A549 (cell line): Measurements from ENCODE around the gene CLCC1. TPM values are rescaled to one million over a fixed set of nuclear protein-coding genes. Genes with fewer than 3 reads are reported as not detected.

ENCODE experiments used
- ATAC-seq, 2 experiments: fragments of 200-7000 bp in 1 of 2; fragments of >200 bp in 1 of 2; cut with Nextera tagmentation in 1 of 2; cut with Tn5 transposase in 1 of 2; 3 replicates each; pipeline versions ENCODE4 v1.8.0 to v1.9.1; 2018 to 2020; ENCODE audit warnings: mild to moderate bottlenecking in 1 of 2, moderate library complexity in 1 of 2
- CTCF ChIA-PET: fragments of 300-600 bp; sonication (Branson Sonifier 250); formaldehyde crosslinking; extraction: SDS; loops from one replicate; lab custom pipeline; 2021; ENCODE audit warnings: antibody characterized with exemption, inconsistent platforms; lab: Yijun Ruan, JAX
- POLR2A ChIA-PET: fragments of 350-600 bp; formaldehyde crosslinking; extraction: SDS; loops from one replicate; lab custom pipeline; 2021; ENCODE audit warnings: antibody characterized with exemption, inconsistent platforms; lab: Yijun Ruan, JAX
- DNase-seq, 2 experiments: peaks; one replicate each; pipeline versions ENCODE4 v3.0.0 to v3.0.0-alpha.2; 2011 to 2016; ENCODE audit warnings: low read depth in 1 of 2, low spot score in 1 of 2
- FAIRE-seq: peaks from 2 replicates; lab custom pipeline; 2011; peaks lifted over from hg19 to GRCh38; lab: Jason Lieb, UNC
- H3K27ac ChIP-seq, 2 experiments: fragments of >200 bp; sonication (Bioruptor Twin); formaldehyde crosslinking; 3 replicates each; pipeline ENCODE4 v1.5.1; 2016 to 2017
- H3K4me1 ChIP-seq: fragments of >200 bp; sonication (Bioruptor Twin); formaldehyde crosslinking; 3 replicates; pipeline ENCODE4 v1.6.1; 2016
- H3K4me2 ChIP-seq: fragments of >200 bp; sonication (Bioruptor Twin); formaldehyde crosslinking; 3 replicates; pipeline ENCODE4 v1.6.1; 2016
- H3K4me3 ChIP-seq: fragments of >200 bp; sonication (Bioruptor Twin); formaldehyde crosslinking; 3 replicates; pipeline ENCODE4 v1.5.1; 2016
- H3K9me3 ChIP-seq: fragments of >200 bp; sonication (Bioruptor Twin); formaldehyde crosslinking; 3 replicates; pipeline ENCODE4 v1.6.1; 2016
- CBX2 ChIP-seq: fragments of 200-600 bp; sonication (generic); IDR thresholded peaks from 2 replicates; pipeline ENCODE4 v1.6.1; 2016; ENCODE audit warnings: low read depth, mild to moderate bottlenecking, borderline replicate concordance
- CEBPB ChIP-seq, 2 experiments: fragments of >200 bp in 1 of 2; sonication (Bioruptor Twin) in 1 of 2; formaldehyde crosslinking in 1 of 2; IDR thresholded peaks; 2 replicates each; pipeline ENCODE4 v1.6.1; 2012 to 2016
- CHD4 ChIP-seq: fragments of 200-600 bp; sonication (generic); IDR thresholded peaks from 2 replicates; pipeline ENCODE4 v1.6.1; 2016; ENCODE audit warnings: antibody characterized with exemption, mild to moderate bottlenecking, borderline replicate concordance
- EHF ChIP-seq: fragments of 250-450 bp; sonication (Bioruptor Pico); IDR thresholded peaks from 2 replicates; pipeline ENCODE4 v1.5.0; 2020; ENCODE audit warnings: mild to moderate bottlenecking
- EP300 ChIP-seq, 2 experiments: fragments of >200 bp; sonication (Bioruptor Twin); formaldehyde crosslinking; IDR thresholded peaks; 2 replicates in 1 of 2; 3 replicates in 1 of 2; pipeline ENCODE4 v1.6.1; 2016 to 2017
- FOSL2 ChIP-seq, 2 experiments: fragments of 450-650 bp in 1 of 2; fragments of >200 bp in 1 of 2; sonication (Bioruptor Twin) in 1 of 2; formaldehyde crosslinking; IDR thresholded peaks; 2 replicates each; pipeline versions ENCODE4 v1.5.0 to v1.6.1; 2016 to 2020; ENCODE audit warnings: mild to moderate bottlenecking in 1 of 2, moderate library complexity in 1 of 2
- HEYL ChIP-seq: fragments of 250-450 bp; sonication (Bioruptor Pico); IDR thresholded peaks from 2 replicates; pipeline ENCODE4 v1.8.0; 2021; ENCODE audit warnings: mild to moderate bottlenecking, moderate library complexity
- HOXA7 ChIP-seq: fragments of 250-450 bp; sonication (Bioruptor Pico); IDR thresholded peaks from 2 replicates; pipeline ENCODE4 v1.5.0; 2020; ENCODE audit warnings: mild to moderate bottlenecking, moderate library complexity
- HOXB13 ChIP-seq: fragments of 250-450 bp; sonication (Bioruptor Pico); IDR thresholded peaks from 2 replicates; pipeline ENCODE4 v1.5.0; 2020; ENCODE audit warnings: low read depth, mild to moderate bottlenecking, moderate library complexity
- MYC ChIP-seq: IDR thresholded peaks from 2 replicates; pipeline ENCODE4 v1.6.1; 2012; ENCODE audit warnings: mild to moderate bottlenecking, inconsistent platforms, low read length, improper control_type of control experiment, borderline replicate concordance
- PHF8 ChIP-seq: fragments of 200-600 bp; sonication (generic); IDR thresholded peaks from 2 replicates; pipeline ENCODE4 v1.6.1; 2016; ENCODE audit warnings: low read depth, mild to moderate bottlenecking, antibody characterized with exemption, moderate library complexity, borderline replicate concordance
- POLR2A ChIP-seq: IDR thresholded peaks from 2 replicates; pipeline ENCODE4 v1.6.1; 2012; ENCODE audit warnings: mild to moderate bottlenecking, low read length
- POLR2AphosphoS2 ChIP-seq: conservative IDR thresholded peaks from 2 replicates; pipeline ENCODE4 v1.6.1; 2012; ENCODE audit warnings: low read length, improper control_type of control experiment, inconsistent platforms
- RARB ChIP-seq: fragments of 250-450 bp; sonication (Bioruptor Pico); IDR thresholded peaks from 2 replicates; pipeline ENCODE4 v1.8.0; 2021; ENCODE audit warnings: mild to moderate bottlenecking, moderate library complexity
- RCOR1 ChIP-seq: fragments of 150-350 bp; IDR thresholded peaks from 2 replicates; pipeline ENCODE4 v1.6.1; 2014; ENCODE audit warnings: antibody characterized with exemption, low read length, low read depth
- RFX5 ChIP-seq: fragments of 450-650 bp; IDR thresholded peaks from 2 replicates; pipeline ENCODE4 v1.7.1; 2014; ENCODE audit warnings: antibody characterized with exemption, mild to moderate bottlenecking, moderate library complexity
- SMC3 ChIP-seq: fragments of >200 bp; sonication (Bioruptor Twin); formaldehyde crosslinking; IDR thresholded peaks from 3 replicates; pipeline ENCODE4 v1.6.1; 2018; ENCODE audit warnings: inconsistent platforms
- ZFP36 ChIP-seq: fragments of 450-650 bp; IDR thresholded peaks from 2 replicates; pipeline ENCODE4 v1.6.1; 2014; ENCODE audit warnings: borderline replicate concordance; ENCODE audit not compliant: partially characterized antibody
- ZSCAN20 ChIP-seq: fragments of 250-450 bp; sonication (Bioruptor Pico); IDR thresholded peaks from 2 replicates; pipeline ENCODE4 v1.8.0; 2022; ENCODE audit warnings: mild to moderate bottlenecking, moderate library complexity
- WGBS: methylation state at CpG from one replicate; pipeline ENCODE4 v1.1.6; 2017; ENCODE audit errors: missing lambda C conversion rate; 5-methylcytosine and 5-hydroxymethylcytosine counted together
- polyA plus RNA-seq, 4 experiments: library from polyadenylated mRNA; depleted of rRNA in 3 of 4; stranded (reverse); fragments of >200 nt; fragmentation: RNase III in 1 of 4; extraction: RNeasy Plus Mini Kit Qiagen cat#74134 plus additional on column Dnase treatment in 1 of 4; gene quantifications; 2 replicates in 3 of 4; 3 replicates in 1 of 4; pipeline ENCODE4 v1.2.3, GENCODE V29; 2011 to 2017
- TF ChIP-seq, protein P1 (sequence below): fragments of >200 bp; sonication (Bioruptor Twin); formaldehyde crosslinking; IDR thresholded peaks from 2 replicates; pipeline ENCODE4 v1.6.1; 2016
- TF ChIP-seq, protein P2 (sequence below): fragments of 250-450 bp; sonication (Bioruptor Pico); IDR thresholded peaks from 2 replicates; pipeline ENCODE4 v1.5.0; 2020; ENCODE audit warnings: low read depth, mild to moderate bottlenecking, moderate library complexity
- TF ChIP-seq, protein P3 (sequence below): fragments of >200 bp; sonication (Bioruptor Twin); formaldehyde crosslinking; IDR thresholded peaks from 3 replicates; pipeline ENCODE4 v1.5.1; 2016
- TF ChIP-seq, protein P4 (sequence below): fragments of 450-650 bp; IDR thresholded peaks from 2 replicates; pipeline ENCODE4 v1.6.1; 2014; ENCODE audit warnings: antibody characterized with exemption
- TF ChIP-seq, protein P5 (sequence below): fragments of 200-600 bp; sonication (generic); IDR thresholded peaks from 2 replicates; pipeline ENCODE4 v1.6.1; 2016; ENCODE audit warnings: antibody characterized with exemption, mild to moderate bottlenecking, moderate library complexity
- TF ChIP-seq, protein P6 (sequence below): IDR thresholded peaks from 2 replicates; pipeline ENCODE4 v1.6.1; 2012; ENCODE audit warnings: low read depth, borderline replicate concordance

Gene CLCC1
- polyA plus RNA-seq, 2 of the 4 experiments (the other 2 are of a cell fraction) = 19.1 to 41.0 TPM

DNA sequence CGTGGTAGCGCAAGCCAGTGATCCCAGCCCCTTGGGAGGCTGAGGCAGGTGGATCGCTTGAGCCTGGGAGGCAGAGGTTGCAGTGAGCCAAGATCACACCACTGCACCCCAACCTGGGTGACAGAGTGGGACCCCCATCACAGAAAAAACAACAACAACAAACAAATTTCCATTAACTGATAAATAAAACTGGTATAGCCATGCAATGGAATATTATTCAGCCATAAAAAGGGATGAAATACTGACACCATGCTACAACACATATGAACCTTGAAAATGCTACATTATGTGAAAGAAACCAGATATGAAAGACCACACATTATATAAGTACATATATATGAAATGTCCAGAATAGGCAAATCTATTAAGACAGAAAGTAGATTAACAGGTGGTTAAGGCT is 12.0 kb downstream of the CLCC1 start (continued):
- no peak for TF ChIP-seq EHF
- TF ChIP-seq CBX2 = no peak
- TF ChIP-seq ZSCAN20 = no peak

DNA sequence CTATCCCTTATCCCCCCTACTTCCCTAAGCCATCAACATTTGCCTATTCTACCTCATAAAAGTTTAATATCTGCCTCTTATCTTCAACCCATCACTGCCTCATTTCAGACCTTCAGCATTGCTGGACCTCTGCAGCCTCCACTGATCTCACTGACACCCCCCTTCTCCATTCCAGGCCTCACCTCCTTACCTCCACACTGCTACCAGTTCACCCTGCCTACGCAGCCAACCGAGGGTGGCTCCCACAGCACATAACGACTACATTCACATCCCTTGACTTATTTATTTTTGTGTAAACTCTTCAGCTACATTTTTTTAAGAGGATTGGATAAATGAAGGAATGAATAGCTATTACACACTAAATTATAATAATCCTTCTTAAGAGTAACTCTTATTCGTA is 14.2 kb downstream of the CLCC1 start:
- no peak overlapping the region for H3K4me2 ChIP-seq
- H3K4me3 ChIP-seq = no peak overlapping the region
- no peak for FAIRE-seq
- H3K9me3 ChIP-seq = no peaks in the 10 kb centered on the region
- POLR2A ChIA-PET = no interaction called here
- ATAC-seq = no peak
- DNase-seq = no peak
- CTCF ChIA-PET = interaction anchor here (1.2 kb wide), 1 partner anchor 24 kb away, joined by 3 read pairs; no protein-coding TSS in a partner anchor
- H3K27ac ChIP-seq = no peak overlapping the region
- TF ChIP-seq EP300 (IDR thresholded peaks at IDR 0.05) (no peak), ZFP36 (no peak), EHF (no peak), CEBPB (IDR thresholded peaks at IDR 0.05) (no peak), POLR2A (no peak), SMC3 (no peak), CHD4 (no peak), FOSL2 (IDR thresholded peaks at IDR 0.05) (no peak), FOSL2 (CRISPR knock-in tag; IDR thresholded peaks at IDR 0.05) (no peak), RCOR1 (no peak), MYC (no peak), RARB (no peak), RFX5 (no peak), HOXB13 (CRISPR knock-in tag) (no peak)
- TF ChIP-seq, protein P1, sequence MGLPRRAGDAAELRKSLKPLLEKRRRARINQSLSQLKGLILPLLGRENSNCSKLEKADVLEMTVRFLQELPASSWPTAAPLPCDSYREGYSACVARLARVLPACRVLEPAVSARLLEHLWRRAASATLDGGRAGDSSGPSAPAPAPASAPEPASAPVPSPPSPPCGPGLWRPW = no peak
- TF ChIP-seq, protein P2, sequence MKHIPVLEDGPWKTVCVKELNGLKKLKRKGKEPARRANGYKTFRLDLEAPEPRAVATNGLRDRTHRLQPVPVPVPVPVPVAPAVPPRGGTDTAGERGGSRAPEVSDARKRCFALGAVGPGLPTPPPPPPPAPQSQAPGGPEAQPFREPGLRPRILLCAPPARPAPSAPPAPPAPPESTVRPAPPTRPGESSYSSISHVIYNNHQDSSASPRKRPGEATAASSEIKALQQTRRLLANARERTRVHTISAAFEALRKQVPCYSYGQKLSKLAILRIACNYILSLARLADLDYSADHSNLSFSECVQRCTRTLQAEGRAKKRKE = no peak
- TF ChIP-seq, protein P3, sequence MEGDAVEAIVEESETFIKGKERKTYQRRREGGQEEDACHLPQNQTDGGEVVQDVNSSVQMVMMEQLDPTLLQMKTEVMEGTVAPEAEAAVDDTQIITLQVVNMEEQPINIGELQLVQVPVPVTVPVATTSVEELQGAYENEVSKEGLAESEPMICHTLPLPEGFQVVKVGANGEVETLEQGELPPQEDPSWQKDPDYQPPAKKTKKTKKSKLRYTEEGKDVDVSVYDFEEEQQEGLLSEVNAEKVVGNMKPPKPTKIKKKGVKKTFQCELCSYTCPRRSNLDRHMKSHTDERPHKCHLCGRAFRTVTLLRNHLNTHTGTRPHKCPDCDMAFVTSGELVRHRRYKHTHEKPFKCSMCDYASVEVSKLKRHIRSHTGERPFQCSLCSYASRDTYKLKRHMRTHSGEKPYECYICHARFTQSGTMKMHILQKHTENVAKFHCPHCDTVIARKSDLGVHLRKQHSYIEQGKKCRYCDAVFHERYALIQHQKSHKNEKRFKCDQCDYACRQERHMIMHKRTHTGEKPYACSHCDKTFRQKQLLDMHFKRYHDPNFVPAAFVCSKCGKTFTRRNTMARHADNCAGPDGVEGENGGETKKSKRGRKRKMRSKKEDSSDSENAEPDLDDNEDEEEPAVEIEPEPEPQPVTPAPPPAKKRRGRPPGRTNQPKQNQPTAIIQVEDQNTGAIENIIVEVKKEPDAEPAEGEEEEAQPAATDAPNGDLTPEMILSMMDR = no peak
- TF ChIP-seq, protein P4, sequence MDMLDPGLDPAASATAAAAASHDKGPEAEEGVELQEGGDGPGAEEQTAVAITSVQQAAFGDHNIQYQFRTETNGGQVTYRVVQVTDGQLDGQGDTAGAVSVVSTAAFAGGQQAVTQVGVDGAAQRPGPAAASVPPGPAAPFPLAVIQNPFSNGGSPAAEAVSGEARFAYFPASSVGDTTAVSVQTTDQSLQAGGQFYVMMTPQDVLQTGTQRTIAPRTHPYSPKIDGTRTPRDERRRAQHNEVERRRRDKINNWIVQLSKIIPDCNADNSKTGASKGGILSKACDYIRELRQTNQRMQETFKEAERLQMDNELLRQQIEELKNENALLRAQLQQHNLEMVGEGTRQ = no peak
- no peaks in the 10 kb centered on the region for H3K4me1 ChIP-seq
- 88% methylated on average over 4 of the region's 4 CpGs for WGBS

DNA sequence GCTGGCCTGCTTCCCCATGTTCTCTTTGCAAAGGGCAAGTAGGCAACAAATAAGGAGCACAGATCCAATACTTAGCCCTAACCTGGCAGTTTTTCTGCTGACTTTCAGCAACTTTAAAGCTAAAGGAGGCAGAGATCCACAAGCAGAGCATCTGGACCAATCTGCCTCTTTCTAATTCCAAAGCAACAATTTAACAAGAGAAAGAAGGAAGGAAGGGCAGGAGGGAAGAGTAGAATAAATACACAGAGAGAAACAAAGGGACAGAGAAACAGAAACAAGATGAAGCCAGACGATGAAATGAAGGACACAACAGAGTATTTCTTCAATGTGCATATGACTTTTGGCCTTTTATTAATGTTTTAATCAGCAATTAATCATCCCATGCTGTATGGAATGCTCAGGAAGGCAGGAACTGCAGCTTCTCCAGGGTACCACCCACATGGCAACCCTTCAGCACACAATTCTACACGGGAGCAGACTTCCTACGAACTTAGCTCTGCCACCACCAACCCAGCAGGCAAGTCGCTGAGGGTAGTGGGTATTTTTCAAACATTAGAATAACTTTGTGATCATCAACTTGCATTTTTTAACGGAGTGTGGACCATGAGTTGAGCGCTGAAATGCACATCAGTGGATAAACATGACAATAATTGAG is 15.3 kb downstream of the CLCC1 start:
- POLR2A ChIA-PET = no interaction called here
- TF ChIP-seq HEYL (CRISPR knock-in tag) = no peak
- TF ChIP-seq RARB = no peak
- TF ChIP-seq, protein P3 = no peak
- no peak for TF ChIP-seq PHF8
- TF ChIP-seq ZSCAN20 = no peak
- TF ChIP-seq, protein P5, sequence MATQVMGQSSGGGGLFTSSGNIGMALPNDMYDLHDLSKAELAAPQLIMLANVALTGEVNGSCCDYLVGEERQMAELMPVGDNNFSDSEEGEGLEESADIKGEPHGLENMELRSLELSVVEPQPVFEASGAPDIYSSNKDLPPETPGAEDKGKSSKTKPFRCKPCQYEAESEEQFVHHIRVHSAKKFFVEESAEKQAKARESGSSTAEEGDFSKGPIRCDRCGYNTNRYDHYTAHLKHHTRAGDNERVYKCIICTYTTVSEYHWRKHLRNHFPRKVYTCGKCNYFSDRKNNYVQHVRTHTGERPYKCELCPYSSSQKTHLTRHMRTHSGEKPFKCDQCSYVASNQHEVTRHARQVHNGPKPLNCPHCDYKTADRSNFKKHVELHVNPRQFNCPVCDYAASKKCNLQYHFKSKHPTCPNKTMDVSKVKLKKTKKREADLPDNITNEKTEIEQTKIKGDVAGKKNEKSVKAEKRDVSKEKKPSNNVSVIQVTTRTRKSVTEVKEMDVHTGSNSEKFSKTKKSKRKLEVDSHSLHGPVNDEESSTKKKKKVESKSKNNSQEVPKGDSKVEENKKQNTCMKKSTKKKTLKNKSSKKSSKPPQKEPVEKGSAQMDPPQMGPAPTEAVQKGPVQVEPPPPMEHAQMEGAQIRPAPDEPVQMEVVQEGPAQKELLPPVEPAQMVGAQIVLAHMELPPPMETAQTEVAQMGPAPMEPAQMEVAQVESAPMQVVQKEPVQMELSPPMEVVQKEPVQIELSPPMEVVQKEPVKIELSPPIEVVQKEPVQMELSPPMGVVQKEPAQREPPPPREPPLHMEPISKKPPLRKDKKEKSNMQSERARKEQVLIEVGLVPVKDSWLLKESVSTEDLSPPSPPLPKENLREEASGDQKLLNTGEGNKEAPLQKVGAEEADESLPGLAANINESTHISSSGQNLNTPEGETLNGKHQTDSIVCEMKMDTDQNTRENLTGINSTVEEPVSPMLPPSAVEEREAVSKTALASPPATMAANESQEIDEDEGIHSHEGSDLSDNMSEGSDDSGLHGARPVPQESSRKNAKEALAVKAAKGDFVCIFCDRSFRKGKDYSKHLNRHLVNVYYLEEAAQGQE = no peak
- no peak for TF ChIP-seq POLR2AphosphoS2
- no peak for TF ChIP-seq HOXA7 (CRISPR knock-in tag)
- TF ChIP-seq, protein P6, sequence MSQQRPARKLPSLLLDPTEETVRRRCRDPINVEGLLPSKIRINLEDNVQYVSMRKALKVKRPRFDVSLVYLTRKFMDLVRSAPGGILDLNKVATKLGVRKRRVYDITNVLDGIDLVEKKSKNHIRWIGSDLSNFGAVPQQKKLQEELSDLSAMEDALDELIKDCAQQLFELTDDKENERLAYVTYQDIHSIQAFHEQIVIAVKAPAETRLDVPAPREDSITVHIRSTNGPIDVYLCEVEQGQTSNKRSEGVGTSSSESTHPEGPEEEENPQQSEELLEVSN = no peak
- no peak for TF ChIP-seq HOXB13 (CRISPR knock-in tag)

More for the DNA sequence above, 15.3 kb downstream of the CLCC1 start:
- ATAC-seq = no peak
- H3K4me3 ChIP-seq = no peak overlapping the region
- CTCF ChIA-PET = interaction anchor here (0.6 to 1.1 kb wide), 3 partner anchors 11 to 164 kb away, joined by 3 to 4 read pairs (median 3); a partner anchor contains a TSS
- WGBS = 94% methylated on average over 6 of the region's 6 CpGs
- DNase-seq = no peak
- H3K9me3 ChIP-seq = no peaks in the 10 kb centered on the region
- H3K4me1 ChIP-seq = no peaks in the 10 kb centered on the region
- H3K27ac ChIP-seq = no peak overlapping the region
- no peak overlapping the region for H3K4me2 ChIP-seq
- FAIRE-seq = no peak
